Spleen (tissue), 11 donors: ENCODE data around the gene DNAH17. TPM values are rescaled to one million over a fixed set of nuclear protein-coding genes. Genes with fewer than 3 reads are reported as not detected.
A peak's percentile ranks its signal among the peaks of the same experiment; 100 is the strongest.
"Not testable (repeated sequence)": the region's sequence is repeated elsewhere in the genome, so short reads cannot be mapped to it uniquely, and the experiment has no call there.

Experiments used
- DNase-seq: peaks from one replicate; pipeline ENCODE4 v3.0.0-alpha.2; 2020
- H3K27ac ChIP-seq, 8 donors: fragments of 200-600 bp; sonication (generic) in 7 of 8; 1 replicate in 4 of 8; 2 replicates in 4 of 8; pipeline versions ENCODE4 v1.5.0 to v1.8.0; 2016 to 2021; ENCODE audit warnings: inconsistent platforms in 4 of 8, mild to moderate bottlenecking in 4 of 8, moderate library complexity in 1 of 8
- H3K27me3 ChIP-seq, 7 donors: fragments of 200-600 bp; sonication (generic) in 6 of 7; replicated peaks in 1 of 7; 1 replicate in 4 of 7; 2 replicates in 3 of 7; pipeline versions ENCODE4 v1.5.0 to v1.8.0; 2016 to 2021; ENCODE audit warnings: inconsistent platforms in 3 of 7, mild to moderate bottlenecking in 1 of 7
- H3K36me3 ChIP-seq, 6 donors: fragments of 200-600 bp; sonication (generic) in 5 of 6; 1 replicate in 4 of 6; 2 replicates in 2 of 6; pipeline versions ENCODE4 v1.5.0 to v1.8.0; 2016 to 2021; ENCODE audit warnings: inconsistent platforms in 2 of 6
- H3K4me1 ChIP-seq, 6 donors: fragments of 200-600 bp; sonication (generic) in 5 of 6; 1 replicate in 3 of 6; 2 replicates in 3 of 6; pipeline versions ENCODE4 v1.5.0 to v1.8.0; 2016 to 2021; ENCODE audit warnings: inconsistent platforms in 3 of 6
- H3K4me3 ChIP-seq, 8 donors: fragments of 200-600 bp; sonication (generic) in 7 of 8; 1 replicate in 4 of 8; 2 replicates in 4 of 8; pipeline versions ENCODE4 v1.5.0 to v1.8.0; 2016 to 2021; ENCODE audit warnings: inconsistent platforms in 4 of 8, mild to moderate bottlenecking in 4 of 8, moderate library complexity in 2 of 8
- H3K9me3 ChIP-seq, 8 donors: fragments of 200-600 bp; sonication (generic) in 7 of 8; 1 replicate in 4 of 8; 2 replicates in 4 of 8; pipeline versions ENCODE4 v1.5.0 to v1.8.0; 2016 to 2021; ENCODE audit warnings: inconsistent platforms in 4 of 8
- CTCF ChIP-seq, 11 experiments: fragments of 200-600 bp in 7 of 11; fragments of 450-650 bp in 4 of 11; sonication (generic) in 4 of 11; IDR thresholded peaks in 8 of 11; conservative IDR thresholded peaks in 3 of 11; 1 replicate in 7 of 11; 2 replicates in 4 of 11; pipeline versions ENCODE4 v1.4.0 to v1.8.0; 2016 to 2021; ENCODE audit warnings: antibody characterized with exemption in 11 of 11, inconsistent platforms in 4 of 11, mild to moderate bottlenecking in 1 of 11
- POLR2A ChIP-seq, 3 donors: fragments of 450-650 bp; IDR thresholded peaks; one replicate each; pipeline ENCODE4 v1.5.1; 2017; ENCODE audit warnings: antibody characterized with exemption in 3 of 3, mild to moderate bottlenecking in 1 of 3
- POLR2AphosphoS5 ChIP-seq, 3 donors: sonication (generic); formaldehyde crosslinking; IDR thresholded peaks; one replicate each; pipeline ENCODE4 v1.5.1; 2017; ENCODE audit warnings: antibody characterized with exemption in 3 of 3
- WGBS, 5 donors: extraction: QIAGEN DNeasy Blood & Tissue Kit in 3 of 5; methylation state at CpG; one replicate each; pipeline versions ENCODE4 v1.1.5 to v1.1.7; 2013 to 2018; 5-methylcytosine and 5-hydroxymethylcytosine counted together
- intact Hi-C: fragments of 100-400 bp; cut with DNase I; formaldehyde crosslinking; loops from one replicate; pipeline ENCODE4 v1.15.0; 2023; ENCODE audit warnings: low total_unique reads
- polyA plus RNA-seq, 3 donors: library from polyadenylated mRNA; stranded (reverse); fragments of 200-250 nt; gene quantifications; one replicate each; pipeline ENCODE4 v1.2.1, GENCODE V29; 2013
- total RNA-seq, 7 donors: library from RNA; depleted of rRNA in 3 of 7; stranded (reverse); fragments of >200 nt in 3 of 7; fragmentation: NEBNext Ultra II Directional in 4 of 7; extraction: Animal tissue kit (Norgen Biotek cat#: 25700) in 4 of 7; gene quantifications; one replicate each; pipeline versions ENCODE4 v1.1.0 to v1.2.1, GENCODE V29; 2016 to 2021
- donor health status: healthy with polysubstance abuse.
- donor health status: DM: no; HTN: no; CAD: no; lungs with moderate emphysema.
- donor health status: DM: no; HTN: no; CAD: no.
- donor health status: Bipolar disorder and iron deficiency.
- donor health status: healthy.
- donor health status: DM: no; HTN: no; CAD: no.
- donor health status: DM: yes; HTN: yes; CAD: no.

DNAH17 gene
- total and polyA plus RNA-seq, 10 donors: 0.06 to 1.0 (median 0.72) TPM; not detected in 1

GRCh38 chr17:78466786-78467715 lies 110.1 kb downstream of the DNAH17 start:
- TF ChIP-seq POLR2A (IDR thresholded peaks at IDR 0.05) (no peak), POLR2AphosphoS5 (IDR thresholded peaks at IDR 0.05) (no peak), CTCF (IDR thresholded peaks at IDR 0.05 in 8 of 11, conservative IDR thresholded peaks at IDR 0.05 in 3 of 11) (no peak)
- DNase-seq: no peak
- intact Hi-C loops: no loop called here
- Histone ChIP-seq H3K27me3 (no peaks in the 10 kb centered on the region), H3K27ac (peak overlapping the region; percentile 8 to 76 (median 63)), H3K36me3 (no peaks in the 10 kb centered on the region), H3K9me3 (peaks cover 0 to 6% (median 0%) of the 10 kb centered on the region in 8 donors), H3K4me3 (no peak overlapping the region), H3K4me1 (peaks cover 0 to 16% (median 10%) of the 10 kb centered on the region in 6 donors)
- WGBS, 5 donors: 88 to 96% (median 89%) methylated on average over 12 to 26 of the region's 26 CpGs

- Histone ChIP-seq H3K27ac (peak overlapping the region; percentile 8 to 76 (median 63)), H3K4me1 (peaks cover 0 to 12% (median 8%) of the 10 kb centered on the region in 6 donors)
- H3K36me3 ChIP-seq, H3K9me3 ChIP-seq, H3K4me3 ChIP-seq, DNase-seq, H3K27me3 ChIP-seq, intact Hi-C loops: not testable (repeated sequence)
- 61 to 79% (median 71%) methylated on average over 14 to 19 of the region's 19 CpGs for WGBS, 5 donors
- peak in 2 of 3 donors; percentile 55 to 68 for TF ChIP-seq POLR2AphosphoS5 (IDR thresholded peaks at IDR 0.05)
Measured at GRCh38 chr17:78466109-78466785, 110.9 kb downstream of the DNAH17 start.

GRCh38 chr17:78462148-78462547 lies 115.0 kb downstream of the DNAH17 start:
- H3K4me1 ChIP-seq: peaks cover 0 to 9% (median 8%) of the 10 kb centered on the region in 6 donors
- WGBS, 5 donors: 72 to 83% (median 75%) methylated on average over 8 of the region's 8 CpGs
- no peak overlapping the region for H3K27ac ChIP-seq
- intact Hi-C loops: no loop called here
- H3K36me3 ChIP-seq: no peaks in the 10 kb centered on the region
- no peak for DNase-seq
- H3K27me3 ChIP-seq: no peaks in the 10 kb centered on the region
- TF ChIP-seq POLR2AphosphoS5 (IDR thresholded peaks at IDR 0.05) (no peak), CTCF (IDR thresholded peaks at IDR 0.05 in 8 of 11, conservative IDR thresholded peaks at IDR 0.05 in 3 of 11) (no peak), POLR2A (IDR thresholded peaks at IDR 0.05) (no peak)
- H3K9me3 ChIP-seq: no peaks in the 10 kb centered on the region
- H3K4me3 ChIP-seq: no peak overlapping the region

DNA sequence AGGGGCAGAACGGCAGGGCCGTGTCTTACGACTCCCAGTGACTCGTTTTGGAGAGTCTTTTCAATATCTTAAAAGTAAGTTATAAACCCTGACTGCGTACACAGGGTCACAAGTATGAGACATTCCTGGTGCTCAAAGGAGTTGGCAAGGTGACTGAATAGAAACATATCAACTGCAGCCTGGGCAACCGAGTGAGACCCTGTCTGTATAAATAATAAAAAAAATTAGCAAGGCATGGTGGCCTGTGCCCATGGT lies 115.5 kb downstream of the DNAH17 start:
- no peaks in the 10 kb centered on the region for H3K36me3 ChIP-seq
- no peak overlapping the region for H3K4me3 ChIP-seq
- DNase-seq: no peak
- no peak for TF ChIP-seq CTCF (IDR thresholded peaks at IDR 0.05 in 8 of 11, conservative IDR thresholded peaks at IDR 0.05 in 3 of 11)
- no peak for TF ChIP-seq POLR2A (IDR thresholded peaks at IDR 0.05)
- no peak for TF ChIP-seq POLR2AphosphoS5 (IDR thresholded peaks at IDR 0.05)
- intact Hi-C loops: no loop called here
- no peaks in the 10 kb centered on the region for H3K27me3 ChIP-seq
- H3K4me1 ChIP-seq: peaks cover 0 to 5% (median 5%) of the 10 kb centered on the region in 6 donors
- WGBS, 5 donors: 74 to 87% (median 76%) methylated on average over 6 of the region's 6 CpGs
- H3K27ac ChIP-seq: no peak overlapping the region
- no peaks in the 10 kb centered on the region for H3K9me3 ChIP-seq
